NCI-H526 treated with DMSO at 0.1 percent for 48 hours (cell line): ENCODE data around the gene NUP214.
"Not testable (repeated sequence)": the region's sequence is repeated elsewhere in the genome, so short reads cannot be mapped to it uniquely, and the experiment has no call there.

Experiments
- DNase-seq: peaks from one replicate; lab custom pipeline; 2025; lab: John Stamatoyannopoulos, UW

Gene NUP214

DNA sequence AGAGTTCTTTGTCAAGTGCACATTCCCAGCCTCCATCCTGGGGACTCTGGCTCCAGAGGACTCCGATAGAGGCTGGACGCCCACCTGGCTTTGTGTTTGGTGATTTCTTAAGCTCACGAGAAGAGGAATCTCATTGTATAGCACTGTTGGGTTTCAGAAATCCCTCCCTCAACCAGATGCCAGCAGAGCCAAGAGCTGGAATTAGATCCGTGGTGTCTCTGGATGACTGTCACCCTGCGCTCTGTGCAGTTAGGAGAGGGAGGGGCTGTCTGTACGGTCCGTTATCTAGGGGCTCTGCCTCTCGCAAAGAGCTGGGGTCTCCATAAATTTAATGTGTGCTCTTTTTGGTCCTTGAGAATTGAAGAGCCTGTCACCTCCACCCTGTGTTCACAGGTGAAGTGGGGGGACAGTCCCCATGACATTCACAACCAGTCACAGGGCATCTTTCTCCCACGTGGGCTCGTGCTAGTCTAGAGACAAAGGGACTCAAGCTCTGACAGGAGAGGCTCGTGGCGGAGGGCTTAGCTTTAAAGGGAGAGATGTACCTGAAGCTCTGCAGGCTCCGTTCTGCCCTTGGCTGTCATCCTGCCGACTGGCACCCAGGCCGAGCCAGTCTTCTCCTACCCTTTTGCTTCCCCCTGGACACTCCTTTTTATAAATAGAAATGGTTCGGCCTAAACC, 109.6 kb downstream of the NUP214 start:
- DNase-seq: no peak

DNA sequence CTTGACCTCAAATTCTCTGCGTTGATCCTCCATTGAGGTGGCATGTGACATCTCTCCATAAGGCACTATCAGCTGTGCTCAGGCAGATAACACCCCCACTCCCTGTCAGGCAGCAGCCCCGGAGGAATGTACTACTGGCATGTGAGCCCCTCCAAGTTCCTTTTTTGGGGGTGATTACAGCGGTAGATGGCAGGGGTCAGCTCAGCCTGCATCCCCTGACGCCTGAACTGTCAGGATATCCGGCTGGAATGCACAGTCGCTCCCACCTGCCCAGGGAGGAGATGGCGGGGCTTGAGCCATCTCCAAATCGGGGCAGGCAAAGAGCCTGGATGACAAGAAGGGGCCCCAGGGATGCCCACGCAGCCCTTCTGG, 110.1 kb downstream of the NUP214 start:
- DNase-seq: no peak

DNA sequence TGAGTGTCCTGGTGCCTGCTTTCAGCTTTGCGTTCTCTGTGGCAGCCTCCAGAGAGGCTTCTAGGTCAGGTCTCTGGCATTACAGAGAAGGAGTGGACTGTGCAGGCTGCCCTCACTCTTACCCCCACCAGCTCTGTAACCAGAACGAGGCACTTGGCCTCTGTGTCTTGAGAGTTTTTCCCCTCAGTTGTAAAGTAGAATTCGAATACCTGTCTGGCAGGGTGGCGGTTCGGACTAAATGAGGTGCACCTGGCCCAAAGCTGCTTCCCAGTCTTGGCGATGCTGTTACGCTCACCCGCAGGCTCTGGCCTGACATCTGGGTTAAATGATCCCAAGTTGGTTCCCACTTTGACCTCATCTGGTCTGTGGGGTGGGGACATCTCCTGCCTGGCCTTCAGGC, 110.8 kb downstream of the NUP214 start:
- DNase-seq: no peak

DNA sequence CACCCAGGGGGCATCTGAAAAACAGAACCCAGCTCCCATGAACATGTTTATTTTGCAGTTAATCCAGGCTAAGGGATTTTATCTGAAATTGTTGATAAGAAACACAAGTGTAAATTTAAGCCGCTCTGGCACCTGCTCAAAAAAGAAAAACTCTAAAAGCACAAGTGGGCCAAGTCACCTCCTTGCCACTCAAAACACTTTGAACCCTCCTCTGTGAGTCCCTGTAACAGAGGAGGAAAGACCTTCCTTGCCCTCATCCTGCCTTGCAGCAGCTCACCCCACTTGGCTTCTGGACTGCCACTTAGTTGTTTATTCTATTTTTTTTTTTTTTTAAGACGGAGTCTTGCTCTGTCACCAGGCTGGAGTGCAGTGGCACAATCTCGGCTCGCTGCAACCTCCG, 111.4 kb downstream of the NUP214 start:
- DNase-seq: no peak

DNA sequence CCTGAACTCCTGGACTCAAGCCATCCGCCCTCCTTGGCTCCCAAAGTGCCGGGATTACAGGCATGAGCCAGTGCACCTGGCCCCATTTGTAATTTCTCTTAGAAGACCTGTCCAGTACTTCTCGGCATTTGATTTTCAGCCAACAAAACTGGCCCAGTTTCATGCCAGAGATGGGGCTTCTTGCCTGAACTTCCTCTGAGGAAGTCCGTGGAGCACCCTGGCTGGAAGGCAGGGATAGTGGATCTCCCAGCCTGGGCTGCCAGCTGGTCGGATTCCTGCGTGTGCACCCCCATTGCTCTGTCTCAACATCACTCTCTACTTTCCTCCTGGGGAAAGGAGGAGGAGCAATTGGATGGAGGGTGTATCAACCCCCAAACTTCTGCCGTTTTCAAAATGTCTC, 111.9 kb downstream of the NUP214 start:
- DNase-seq: no peak

DNA sequence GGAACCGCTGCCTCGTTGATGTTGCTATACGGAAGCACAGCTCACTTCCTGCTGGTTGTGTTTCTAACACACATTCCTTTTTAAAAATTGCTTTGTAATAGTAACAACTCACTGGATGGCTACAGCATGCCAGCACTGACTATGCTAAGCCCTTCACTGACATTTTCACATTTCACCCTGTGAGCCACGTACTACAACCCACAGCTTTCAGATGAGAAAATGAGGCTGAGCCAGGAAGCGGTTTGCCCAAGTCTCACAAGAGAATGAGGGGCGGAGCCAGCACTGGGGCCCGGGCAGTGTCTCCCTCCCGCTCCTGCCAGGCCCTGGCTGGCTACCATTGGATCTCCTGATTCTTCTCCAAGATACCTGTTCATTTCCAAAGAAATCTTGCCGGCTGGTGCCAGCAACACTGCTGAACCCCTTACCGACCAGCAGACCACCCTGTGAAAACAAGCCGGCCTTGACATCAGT, 112.6 kb downstream of the NUP214 start:
- DNase-seq: peak; percentile 27

DNA sequence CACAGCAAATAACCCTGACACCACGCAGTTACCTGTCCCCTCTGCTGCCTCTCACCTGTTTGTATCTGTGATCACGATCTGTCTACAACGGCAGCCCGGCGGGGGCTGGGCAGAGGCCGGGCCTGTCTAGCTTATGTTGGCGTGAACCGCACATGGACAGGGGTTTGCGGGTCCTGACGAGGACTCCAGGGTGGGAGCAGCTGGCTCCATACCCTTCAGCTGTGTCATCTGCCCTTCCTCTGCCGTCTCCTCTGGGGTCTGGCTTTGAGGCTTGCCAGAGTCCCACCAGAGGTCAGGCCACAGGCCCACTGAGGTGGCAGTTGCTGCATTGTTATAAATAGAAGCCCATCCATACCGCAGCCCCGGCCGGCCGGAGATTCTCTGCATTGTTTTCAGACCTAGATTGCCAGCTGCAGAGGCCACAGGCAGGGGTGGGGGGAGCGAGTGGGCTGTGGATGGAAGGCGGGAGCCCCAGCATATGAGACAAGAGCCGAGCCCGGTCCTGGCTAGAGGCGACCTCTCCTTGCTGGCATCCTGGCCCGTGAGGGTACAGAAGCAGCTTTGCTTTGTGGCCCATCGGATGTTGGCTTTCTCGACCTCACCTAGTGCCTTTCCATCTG, 113.1 kb downstream of the NUP214 start:
- peak; percentile 27 for DNase-seq

DNA sequence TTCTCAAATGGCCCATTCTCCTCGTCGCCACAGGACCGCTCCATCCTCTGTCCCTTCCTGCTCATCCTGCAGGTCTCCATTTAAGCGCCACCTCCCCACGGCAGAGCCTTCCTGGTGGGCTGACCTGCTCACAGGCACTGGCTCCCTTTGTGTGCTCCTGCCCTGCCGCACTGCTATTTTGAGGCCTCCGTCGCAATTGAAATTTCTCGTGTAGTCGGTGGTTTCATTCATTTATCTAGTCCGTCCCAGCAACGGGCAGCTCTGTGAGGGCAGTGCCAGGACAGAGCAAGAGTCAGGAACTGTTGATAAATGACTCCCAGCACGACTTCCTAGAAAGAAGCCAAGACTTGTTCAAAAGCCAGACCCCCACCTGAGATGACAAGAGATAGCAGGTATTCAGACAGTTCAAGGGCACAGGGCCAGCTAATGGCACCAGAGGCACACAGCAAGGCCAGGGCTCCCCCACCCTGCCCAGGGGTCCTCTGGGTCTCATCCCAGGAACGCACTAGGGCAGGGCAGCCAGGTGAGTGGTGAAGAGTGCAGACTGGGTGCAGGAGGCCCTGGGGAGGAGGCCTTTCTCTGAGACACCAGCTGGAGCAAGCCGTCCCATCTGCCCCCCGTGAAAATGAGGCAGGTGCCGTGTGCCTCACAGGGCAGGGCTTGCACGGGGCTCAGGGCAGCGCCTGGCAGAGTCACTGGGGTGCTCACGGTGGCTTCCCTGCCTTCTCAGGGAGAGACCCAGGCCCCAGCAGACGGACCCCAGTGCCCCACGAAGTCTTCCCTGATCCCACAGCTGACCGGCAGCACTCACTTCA, 114.0 kb downstream of the NUP214 start:
- DNase-seq: no peak

DNA sequence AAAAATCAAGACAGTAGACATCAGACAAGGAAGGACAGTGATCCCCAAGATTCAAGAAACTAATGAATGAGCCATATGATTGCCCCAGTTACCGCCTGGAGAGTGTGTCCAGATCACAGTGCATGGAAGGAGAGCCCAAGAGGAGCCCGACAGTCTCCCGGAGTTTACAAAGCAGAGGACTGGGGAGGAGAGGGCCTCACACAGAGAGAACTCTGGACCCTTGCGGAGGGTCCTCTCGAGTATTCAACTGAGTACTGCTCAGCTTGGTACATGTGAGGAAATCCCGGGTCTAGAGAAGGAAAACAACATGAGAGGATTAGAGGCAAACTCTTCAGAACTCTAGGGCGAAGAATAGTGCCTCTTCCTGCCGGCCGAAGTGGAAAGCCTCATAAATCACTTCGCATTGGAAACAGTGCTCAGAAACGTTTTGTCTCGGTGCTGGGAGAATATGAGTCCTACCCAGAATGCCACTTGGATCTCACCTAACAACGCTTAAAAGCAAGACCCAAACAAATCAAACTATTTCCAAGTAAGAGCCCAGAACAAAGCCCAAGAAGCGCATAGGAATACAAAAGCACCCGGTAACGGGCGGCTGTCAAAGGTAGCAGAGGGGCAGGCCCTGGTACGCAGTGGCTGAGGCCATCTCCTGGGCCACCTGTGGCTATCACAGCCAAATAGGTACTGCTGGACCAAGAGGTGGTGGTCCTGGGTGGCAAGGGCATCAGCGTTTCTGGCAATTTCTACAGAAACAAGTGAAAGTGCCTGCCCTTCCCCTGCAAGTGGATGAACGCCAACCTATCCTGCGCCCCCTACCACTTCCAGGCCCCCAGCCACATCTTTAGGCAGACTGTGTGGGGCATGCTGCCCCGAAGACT, 114.9 kb downstream of the NUP214 start:
- no peak for DNase-seq

DNA sequence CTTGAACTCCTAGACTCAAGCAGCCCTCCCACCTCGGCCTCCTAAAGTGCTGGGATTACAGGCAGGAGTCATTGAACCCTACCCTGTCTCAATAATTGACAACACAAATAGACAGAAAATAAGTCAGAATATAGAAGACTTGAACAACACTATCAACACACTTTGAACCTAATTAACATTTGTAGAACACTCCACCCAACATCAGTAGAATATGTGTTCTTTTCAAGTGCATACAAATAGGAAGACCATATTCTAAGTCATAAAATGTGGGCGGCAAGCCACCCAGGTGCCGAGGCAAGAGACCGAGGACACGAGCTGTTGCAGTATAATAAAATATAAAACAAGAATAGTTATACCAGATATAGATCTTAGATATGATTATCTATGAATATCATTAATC, 118.9 kb downstream of the NUP214 start:
- not testable (repeated sequence) for DNase-seq

DNA sequence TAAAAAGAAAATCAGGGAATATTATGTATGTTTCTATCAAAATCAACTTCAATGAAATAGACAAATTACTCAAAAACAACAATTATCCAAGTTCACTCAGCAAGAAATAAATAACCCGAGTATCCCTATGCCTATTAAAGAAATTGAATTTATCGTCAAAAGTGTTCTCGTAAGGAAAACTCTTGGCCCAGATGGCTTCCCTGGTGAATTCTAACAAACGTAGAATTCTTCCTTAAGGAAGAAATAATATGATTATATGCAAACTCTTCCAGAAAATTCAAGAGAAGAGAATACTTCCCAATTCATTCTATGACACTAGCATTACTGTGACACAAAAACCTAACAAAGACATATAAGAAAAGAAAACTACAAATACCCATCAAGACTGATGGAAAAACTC, 121.2 kb downstream of the NUP214 start:
- no peak for DNase-seq

DNA sequence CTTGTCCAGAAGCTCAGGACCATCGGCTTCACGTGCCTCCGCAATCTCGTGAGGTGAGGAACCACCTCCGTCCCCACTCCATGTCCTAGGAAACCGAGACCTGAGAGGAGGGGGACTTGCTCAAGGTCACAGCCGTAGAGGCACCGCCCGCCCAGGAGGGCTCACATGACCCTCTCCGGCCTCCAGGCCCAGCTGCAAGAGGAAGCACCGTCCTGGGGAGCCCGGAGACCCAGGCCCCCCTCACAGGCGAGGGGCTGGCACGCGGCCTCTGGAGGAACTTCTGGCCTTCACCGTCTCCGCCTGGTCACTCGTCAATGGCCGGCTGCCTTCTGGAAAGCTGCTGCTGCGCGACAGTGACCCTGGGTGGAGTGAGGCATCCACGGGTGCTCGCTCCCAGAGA, 126.7 kb downstream of the NUP214 start:
- DNase-seq: no peak

DNA sequence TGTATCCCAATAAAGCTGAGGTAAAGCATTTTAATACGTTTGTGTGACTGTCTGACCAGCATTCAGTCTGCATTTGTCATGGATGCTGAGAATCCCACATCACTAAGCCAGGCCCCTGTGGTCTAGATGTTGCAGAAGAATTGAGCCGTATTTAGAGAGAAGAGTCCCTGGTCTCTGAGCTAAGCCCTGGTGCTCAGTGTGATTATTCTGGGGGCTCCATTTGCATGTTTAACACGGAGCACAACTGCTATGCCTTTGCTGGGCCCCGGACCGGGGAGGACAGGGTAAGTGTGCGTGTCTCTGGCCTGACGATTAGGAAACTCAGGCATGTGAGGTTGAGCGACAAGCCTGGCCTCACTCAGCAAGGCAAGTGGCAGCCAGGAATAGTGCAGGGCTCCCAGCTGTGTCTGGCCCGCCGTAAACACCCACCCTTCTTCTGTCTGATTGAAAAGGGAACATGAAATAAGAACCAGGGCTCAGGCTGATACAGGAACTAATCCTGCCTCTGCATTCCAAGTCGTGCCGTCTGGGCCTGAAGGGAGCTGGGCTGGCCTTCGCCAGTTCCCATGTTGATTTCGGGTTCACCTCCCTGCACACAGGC, 128.6 kb downstream of the NUP214 start:
- DNase-seq: no peak

DNA sequence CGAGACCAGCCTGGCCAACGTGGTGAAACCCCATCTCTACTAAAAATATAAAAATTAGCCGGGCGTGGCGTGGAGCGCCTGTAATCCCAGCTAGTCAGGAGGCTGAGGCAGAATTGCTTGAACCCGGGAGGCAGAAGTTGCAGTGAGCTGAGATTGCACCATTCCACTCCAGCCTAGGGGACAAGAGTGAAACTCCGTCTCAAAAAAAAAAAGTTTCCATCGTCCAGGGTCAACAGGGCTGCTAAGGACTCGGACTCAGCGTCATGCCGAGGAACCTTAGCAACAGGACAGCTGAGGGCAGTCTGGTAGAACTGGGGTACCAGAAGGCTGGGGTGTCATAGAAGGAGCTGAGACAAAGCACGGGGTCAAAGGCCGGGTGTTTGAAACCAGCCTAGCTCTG, 129.2 kb downstream of the NUP214 start:
- no peak for DNase-seq

DNA sequence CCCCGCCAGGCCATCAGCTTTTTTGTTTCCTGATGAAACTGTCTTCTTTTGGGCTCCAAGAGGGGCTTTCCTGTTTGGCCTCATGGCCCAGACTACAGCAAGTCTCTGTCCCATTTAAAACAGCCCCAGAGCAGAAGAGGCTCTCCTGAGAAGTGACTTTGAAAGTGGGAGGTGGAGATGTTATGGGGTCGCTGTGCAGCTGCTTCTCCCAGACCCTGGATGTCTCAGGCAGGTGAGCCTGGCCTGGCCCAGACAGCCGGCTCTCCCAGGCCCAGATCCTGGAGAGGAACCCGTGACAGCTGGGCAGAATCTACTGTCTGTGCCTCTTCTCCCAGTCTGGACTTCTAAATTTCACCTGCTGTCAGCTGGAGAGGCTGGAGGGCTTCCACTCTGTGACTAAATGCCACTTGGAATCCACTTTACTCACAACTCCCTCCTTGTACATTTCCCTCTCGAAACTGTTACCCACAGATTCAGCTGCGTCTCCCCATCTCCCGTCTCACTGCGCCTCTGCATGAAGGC, 130.4 kb downstream of the NUP214 start:
- DNase-seq: no peak

DNA sequence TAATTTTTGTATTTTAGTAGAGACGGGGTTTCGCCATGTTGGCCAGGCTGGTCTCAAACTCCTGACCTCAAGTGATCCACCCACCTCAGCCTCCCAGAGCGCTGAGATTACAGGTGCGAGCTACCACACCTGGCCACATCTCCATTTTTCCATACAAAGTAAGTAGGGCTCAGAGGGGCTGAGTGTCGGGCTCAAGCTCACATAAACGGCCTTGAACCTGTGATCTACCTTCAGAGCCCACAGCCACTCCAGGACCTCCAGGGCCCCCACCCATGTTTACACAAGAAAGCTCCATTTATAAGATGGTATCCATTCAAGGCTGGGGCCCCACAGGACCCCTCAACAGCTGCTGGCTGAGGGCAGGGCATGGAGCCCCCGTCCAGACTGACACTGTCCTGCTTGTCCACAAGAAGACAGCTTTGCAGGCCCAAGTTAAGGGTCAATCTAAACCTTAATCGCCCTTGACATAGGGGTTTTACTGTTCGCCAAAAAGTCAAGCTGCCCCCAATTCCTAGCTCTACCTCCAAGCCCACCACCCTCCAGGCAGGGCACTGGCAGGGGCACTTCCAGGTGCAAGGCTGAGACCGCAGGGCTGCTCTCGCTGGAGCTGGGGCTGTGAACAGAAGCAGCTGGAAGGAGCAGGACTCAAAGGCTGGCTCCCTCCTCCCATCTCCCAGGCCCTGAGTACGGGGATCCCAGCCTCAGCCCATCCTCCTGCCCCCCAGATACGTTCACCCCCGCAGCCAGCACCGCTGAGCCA, 132.1 kb downstream of the NUP214 start:
- no peak for DNase-seq

DNA sequence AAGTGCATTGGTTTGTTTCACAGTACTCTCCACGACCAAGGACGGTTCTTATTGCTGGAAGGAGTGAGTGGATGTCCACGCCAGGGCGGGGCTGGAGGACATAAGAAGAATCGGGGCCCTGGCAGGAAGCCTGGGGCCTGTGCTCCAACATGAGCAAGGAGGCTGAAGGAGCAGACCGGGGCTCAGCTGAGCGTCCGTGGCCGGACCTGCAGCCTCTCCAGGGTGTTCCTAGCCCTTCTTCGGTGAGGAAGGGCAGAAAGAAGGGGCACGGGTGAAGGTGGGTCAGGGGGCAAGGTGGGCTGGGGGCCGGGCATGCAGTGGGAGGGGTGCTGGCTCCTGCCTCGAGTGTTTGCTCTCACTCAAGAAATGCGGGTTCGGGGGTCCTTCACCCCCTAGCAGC, 132.8 kb downstream of the NUP214 start:
- DNase-seq: no peak

DNA sequence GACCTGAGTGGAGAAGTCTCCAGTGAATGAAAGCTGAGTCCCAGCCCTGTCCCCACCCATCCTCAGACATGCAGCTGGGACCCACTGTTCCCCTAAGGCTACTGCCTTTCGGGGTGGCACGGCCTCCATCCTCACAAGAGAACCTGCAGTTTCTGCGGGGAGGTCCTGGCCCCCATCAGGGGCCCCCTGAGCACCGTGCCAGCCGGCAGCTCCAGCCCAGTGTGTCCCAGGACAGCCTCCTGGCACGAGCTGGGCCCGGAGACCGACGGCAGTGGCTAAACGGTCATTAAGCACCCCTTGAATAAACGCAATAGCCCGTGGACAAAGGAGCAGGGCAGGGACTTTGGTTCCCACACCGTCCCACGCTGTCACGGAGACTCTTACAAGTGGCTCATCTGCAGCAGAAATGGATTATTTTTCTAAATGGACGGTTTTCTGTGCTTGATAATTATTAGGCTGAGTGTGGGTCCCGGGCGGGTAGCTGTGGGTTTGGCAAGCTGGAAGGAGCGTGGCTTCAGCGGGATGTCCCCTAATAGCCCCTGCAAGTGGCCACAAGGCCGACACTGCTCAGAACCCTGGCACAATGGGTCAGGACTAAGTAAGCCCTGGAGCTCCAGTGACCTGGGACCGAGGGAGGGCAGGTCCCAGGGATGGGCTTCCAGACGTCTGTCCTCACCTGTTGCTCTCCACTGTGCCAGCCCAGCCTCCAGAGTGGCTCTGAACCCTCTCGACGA, 133.5 kb downstream of the NUP214 start:
- no peak for DNase-seq

DNA sequence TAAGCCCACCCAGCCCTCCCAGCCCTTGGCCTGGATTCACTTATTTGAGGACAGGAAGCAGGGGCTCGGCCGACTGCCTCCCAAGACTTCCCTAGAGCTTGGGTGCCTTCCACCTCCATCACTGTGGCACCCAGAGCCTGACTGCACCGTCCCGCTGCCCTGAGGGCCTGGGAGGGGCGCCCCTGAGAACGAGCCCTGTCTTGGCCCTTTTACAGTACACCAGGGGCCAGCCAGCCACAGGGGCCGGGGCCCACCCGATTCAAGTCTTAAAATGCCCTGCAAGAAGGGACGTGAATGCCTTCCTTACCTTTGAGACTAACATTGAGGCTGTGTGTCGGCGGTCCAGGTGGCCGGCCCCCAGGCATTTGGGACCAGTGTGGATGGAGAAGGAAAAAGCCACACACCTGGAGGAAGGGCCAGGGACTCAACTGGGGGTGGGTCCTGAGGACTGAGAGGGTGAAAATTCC, 134.1 kb downstream of the NUP214 start:
- no peak for DNase-seq
